ENCODE data around the gene TMEM240. TPM values are rescaled to one million over a fixed set of nuclear protein-coding genes. Genes with fewer than 3 reads are reported as not detected.

The TMEM240 gene
- total and polyA plus RNA-seq, 2 donors (not counting 3 experiments of a cell fraction or from before 2014, with no cell fraction given): 7.0 to 7.6 TPM

DNA sequence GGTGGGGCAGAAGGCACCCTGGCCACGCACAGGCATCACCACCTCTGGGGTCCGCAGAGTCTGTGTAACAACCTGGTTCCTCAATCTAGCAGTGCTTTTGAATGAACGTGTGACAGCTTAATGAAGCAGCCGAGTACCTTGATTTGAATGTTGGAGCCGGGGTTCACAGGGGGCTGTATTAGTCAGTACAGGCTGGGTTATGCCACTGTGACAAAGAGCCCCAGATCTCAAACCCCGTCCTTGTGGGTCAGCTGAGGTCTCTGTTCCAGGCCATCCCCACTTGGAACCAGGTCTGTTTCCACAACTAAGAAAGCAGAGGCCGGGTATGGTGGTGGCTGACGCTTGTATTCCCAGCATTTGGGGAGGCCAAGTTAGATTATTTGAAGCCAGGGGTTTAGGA, 10.5 kb downstream of the TMEM240 start:
- intact Hi-C loops (cut with micrococcal nuclease) (no loop called here), dilution Hi-C loops (cut with MboI; ENCODE audit: extremely low pct_ligation_motif_present, low sequenced_read_pairs) (no loop called here)
- H3K79me2 ChIP-seq (ENCODE audit: control insufficient read depth, insufficient read depth, low read length): no peaks in the 10 kb centered on the region
- CTCF ChIA-PET: interaction anchor here (0.7 kb wide), 1 partner anchor 19 kb away, joined by 4 read pairs; no protein-coding TSS in a partner anchor
- H2AFZ ChIP-seq (ENCODE audit: low read depth, low read length): no peak overlapping the region
- no peak overlapping the region for H3K4me3 ChIP-seq (replicated peaks in 1 of 3; ENCODE audit: insufficient read depth in 1 of 3, low read depth in 1 of 3, low read length in 3 of 3)
- no peak for DNase-seq (ENCODE audit: low read depth, low spot score)
- H3K27ac ChIP-seq (ENCODE audit: insufficient read depth, low read depth, low read length): no peak overlapping the region
- no peaks in the 10 kb centered on the region for H3K9me1 ChIP-seq (replicated peaks; ENCODE audit: control insufficient read depth, extremely low read depth, insufficient read depth, low read length)
- peaks cover 7 to 19% of the 10 kb centered on the region in 2 experiments for H3K36me3 ChIP-seq (ENCODE audit: control insufficient read depth in 2 of 2, extremely low read depth in 1 of 2, insufficient read depth in 2 of 2, low read length in 2 of 2)
- H3K27me3 ChIP-seq (ENCODE audit: control insufficient read depth in 2 of 2, insufficient read depth in 2 of 2, low read length in 2 of 2): no peaks in the 10 kb centered on the region
- TF ChIP-seq, protein P1, sequence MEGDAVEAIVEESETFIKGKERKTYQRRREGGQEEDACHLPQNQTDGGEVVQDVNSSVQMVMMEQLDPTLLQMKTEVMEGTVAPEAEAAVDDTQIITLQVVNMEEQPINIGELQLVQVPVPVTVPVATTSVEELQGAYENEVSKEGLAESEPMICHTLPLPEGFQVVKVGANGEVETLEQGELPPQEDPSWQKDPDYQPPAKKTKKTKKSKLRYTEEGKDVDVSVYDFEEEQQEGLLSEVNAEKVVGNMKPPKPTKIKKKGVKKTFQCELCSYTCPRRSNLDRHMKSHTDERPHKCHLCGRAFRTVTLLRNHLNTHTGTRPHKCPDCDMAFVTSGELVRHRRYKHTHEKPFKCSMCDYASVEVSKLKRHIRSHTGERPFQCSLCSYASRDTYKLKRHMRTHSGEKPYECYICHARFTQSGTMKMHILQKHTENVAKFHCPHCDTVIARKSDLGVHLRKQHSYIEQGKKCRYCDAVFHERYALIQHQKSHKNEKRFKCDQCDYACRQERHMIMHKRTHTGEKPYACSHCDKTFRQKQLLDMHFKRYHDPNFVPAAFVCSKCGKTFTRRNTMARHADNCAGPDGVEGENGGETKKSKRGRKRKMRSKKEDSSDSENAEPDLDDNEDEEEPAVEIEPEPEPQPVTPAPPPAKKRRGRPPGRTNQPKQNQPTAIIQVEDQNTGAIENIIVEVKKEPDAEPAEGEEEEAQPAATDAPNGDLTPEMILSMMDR (IDR thresholded peaks at IDR 0.05; ENCODE audit: extremely low read depth in 1 of 2, insufficient read depth in 1 of 2, low read depth in 1 of 2, low read length in 2 of 2): no peak
- no peak for TF ChIP-seq FOS (IDR thresholded peaks at IDR 0.05; ENCODE audit: borderline replicate concordance, insufficient read depth, low read length)
- no peak overlapping the region for H3K4me2 ChIP-seq (ENCODE audit: insufficient read depth, low read length)
- no peak for FAIRE-seq
- no peaks in the 10 kb centered on the region for H3K9me3 ChIP-seq (replicated peaks; ENCODE audit: control insufficient read depth, insufficient read depth, low read length)
- H3K9ac ChIP-seq (replicated peaks; ENCODE audit: extremely low read depth, insufficient read depth, low read length): no peak overlapping the region
- H3K4me1 ChIP-seq (ENCODE audit: control insufficient read depth, extremely low read depth, insufficient read depth, low read length): no peaks in the 10 kb centered on the region
- BruUV-seq (replicated peaks): no TSS peak
- POLR2A ChIA-PET: interaction anchor here (0.7 kb wide), 1 partner anchor 47 kb away, joined by 6 read pairs; no protein-coding TSS in a partner anchor
- no peaks in the 10 kb centered on the region for H4K20me1 ChIP-seq (replicated peaks; ENCODE audit: control insufficient read depth, extremely low read depth, insufficient read depth, low read length)

GRCh38 chr1:1529321-1529720, 11.1 kb downstream of the TMEM240 start:
- Histone ChIP-seq H2AFZ (ENCODE audit: low read depth, low read length) (no peak overlapping the region), H3K79me2 (ENCODE audit: control insufficient read depth, insufficient read depth, low read length) (no peaks in the 10 kb centered on the region), H3K4me1 (ENCODE audit: control insufficient read depth, extremely low read depth, insufficient read depth, low read length) (no peaks in the 10 kb centered on the region), H3K27me3 (ENCODE audit: control insufficient read depth in 2 of 2, insufficient read depth in 2 of 2, low read length in 2 of 2) (no peaks in the 10 kb centered on the region), H3K9me1 (replicated peaks; ENCODE audit: control insufficient read depth, extremely low read depth, insufficient read depth, low read length) (no peaks in the 10 kb centered on the region), H3K27ac (ENCODE audit: insufficient read depth, low read depth, low read length) (no peak overlapping the region), H3K9me3 (replicated peaks; ENCODE audit: control insufficient read depth, insufficient read depth, low read length) (no peaks in the 10 kb centered on the region), H3K9ac (replicated peaks; ENCODE audit: extremely low read depth, insufficient read depth, low read length) (no peak overlapping the region), H3K4me2 (ENCODE audit: insufficient read depth, low read length) (no peak overlapping the region), H3K4me3 (replicated peaks in 1 of 3; ENCODE audit: insufficient read depth in 1 of 3, low read depth in 1 of 3, low read length in 3 of 3) (no peak overlapping the region), H3K36me3 (ENCODE audit: control insufficient read depth in 2 of 2, extremely low read depth in 1 of 2, insufficient read depth in 2 of 2, low read length in 2 of 2) (peaks cover 7 to 20% of the 10 kb centered on the region in 2 experiments), H4K20me1 (replicated peaks; ENCODE audit: control insufficient read depth, extremely low read depth, insufficient read depth, low read length) (no peaks in the 10 kb centered on the region)
- TF ChIP-seq POLR2A (IDR thresholded peaks at IDR 0.05; ENCODE audit: low read depth, low read length): no peak
- TF ChIP-seq MAX (IDR thresholded peaks at IDR 0.05; ENCODE audit: insufficient read depth, insufficient read length): no peak
- no peak for TF ChIP-seq FOS (IDR thresholded peaks at IDR 0.05; ENCODE audit: borderline replicate concordance, insufficient read depth, low read length)
- no peak for TF ChIP-seq MYC (IDR thresholded peaks at IDR 0.05; ENCODE audit: low read depth, low read length)
- no peak for TF ChIP-seq POLR2AphosphoS5 (IDR thresholded peaks at IDR 0.05; ENCODE audit: insufficient read depth, low read depth, low read length)
- TF ChIP-seq, protein P1 (IDR thresholded peaks at IDR 0.05; ENCODE audit: extremely low read depth in 1 of 2, insufficient read depth in 1 of 2, low read depth in 1 of 2, low read length in 2 of 2): no peak
- TF ChIP-seq EZH2 (IDR thresholded peaks at IDR 0.05; ENCODE audit: borderline replicate concordance, low read depth, low read length, severe bottlenecking): no peak
- no peak for TF ChIP-seq GATA2 (IDR thresholded peaks at IDR 0.05; ENCODE audit: insufficient read depth, insufficient read length, low read depth, low read length)
- TF ChIP-seq JUN (IDR thresholded peaks at IDR 0.05; ENCODE audit: borderline replicate concordance, insufficient read depth, insufficient read length, low read depth): no peak
- no TSS peak for BruUV-seq (replicated peaks)
- DNase-seq (ENCODE audit: low read depth, low spot score): no peak
- POLR2A ChIA-PET: no interaction called here
- FAIRE-seq: no peak
- dilution Hi-C loops (cut with MboI; ENCODE audit: extremely low pct_ligation_motif_present, low sequenced_read_pairs) (no loop called here), intact Hi-C loops (cut with micrococcal nuclease) (no loop called here)
- CTCF ChIA-PET: no interaction called here
